A549 (cell line): ENCODE measurements around the gene NCOA1. TPM values are rescaled to one million over a fixed set of nuclear protein-coding genes. Genes with fewer than 3 reads are reported as not detected.
A peak's percentile ranks its signal among the peaks of the same experiment; 100 is the strongest.

Experiments used
- ATAC-seq, 2 experiments: fragments of 200-7000 bp in 1 of 2; fragments of >200 bp in 1 of 2; cut with Nextera tagmentation in 1 of 2; cut with Tn5 transposase in 1 of 2; 3 replicates each; pipeline versions ENCODE4 v1.8.0 to v1.9.1; 2018 to 2020; ENCODE audit warnings: mild to moderate bottlenecking in 1 of 2, moderate library complexity in 1 of 2
- CTCF ChIA-PET: fragments of 300-600 bp; sonication (Branson Sonifier 250); formaldehyde crosslinking; extraction: SDS; loops from one replicate; lab custom pipeline; 2021; ENCODE audit warnings: antibody characterized with exemption, inconsistent platforms; lab: Yijun Ruan, JAX
- POLR2A ChIA-PET: fragments of 350-600 bp; formaldehyde crosslinking; extraction: SDS; loops from one replicate; lab custom pipeline; 2021; ENCODE audit warnings: antibody characterized with exemption, inconsistent platforms; lab: Yijun Ruan, JAX
- DNase-seq, 2 experiments: peaks; one replicate each; pipeline versions ENCODE4 v3.0.0 to v3.0.0-alpha.2; 2011 to 2016; ENCODE audit warnings: low read depth in 1 of 2, low spot score in 1 of 2
- FAIRE-seq: peaks from 2 replicates; lab custom pipeline; 2011; peaks lifted over from hg19 to GRCh38; lab: Jason Lieb, UNC
- H3K27ac ChIP-seq, 2 experiments: fragments of >200 bp; sonication (Bioruptor Twin); formaldehyde crosslinking; 3 replicates each; pipeline ENCODE4 v1.5.1; 2016 to 2017
- H3K4me1 ChIP-seq: fragments of >200 bp; sonication (Bioruptor Twin); formaldehyde crosslinking; 3 replicates; pipeline ENCODE4 v1.6.1; 2016
- H3K4me2 ChIP-seq: fragments of >200 bp; sonication (Bioruptor Twin); formaldehyde crosslinking; 3 replicates; pipeline ENCODE4 v1.6.1; 2016
- H3K4me3 ChIP-seq: fragments of >200 bp; sonication (Bioruptor Twin); formaldehyde crosslinking; 3 replicates; pipeline ENCODE4 v1.5.1; 2016
- H3K9me3 ChIP-seq: fragments of >200 bp; sonication (Bioruptor Twin); formaldehyde crosslinking; 3 replicates; pipeline ENCODE4 v1.6.1; 2016
- EHF ChIP-seq: fragments of 250-450 bp; sonication (Bioruptor Pico); IDR thresholded peaks from 2 replicates; pipeline ENCODE4 v1.5.0; 2020; ENCODE audit warnings: mild to moderate bottlenecking
- ELK1 ChIP-seq: fragments of 150-350 bp; IDR thresholded peaks from 2 replicates; pipeline ENCODE4 v1.6.1; 2014; ENCODE audit warnings: low read depth, mild to moderate bottlenecking, low read length
- EP300 ChIP-seq, 2 experiments: fragments of >200 bp; sonication (Bioruptor Twin); formaldehyde crosslinking; IDR thresholded peaks; 2 replicates in 1 of 2; 3 replicates in 1 of 2; pipeline ENCODE4 v1.6.1; 2016 to 2017
- HDAC2 ChIP-seq: fragments of 200-600 bp; sonication (generic); IDR thresholded peaks from 2 replicates; pipeline ENCODE4 v1.6.1; 2016
- JUN ChIP-seq, 2 experiments: fragments of >200 bp; sonication (Bioruptor Twin); formaldehyde crosslinking; IDR thresholded peaks; 2 replicates in 1 of 2; 3 replicates in 1 of 2; pipeline ENCODE4 v1.6.1; 2016 to 2017
- KDM5A ChIP-seq: fragments of 200-600 bp; sonication (generic); IDR thresholded peaks from 2 replicates; pipeline ENCODE4 v1.6.1; 2016; ENCODE audit warnings: antibody characterized with exemption, mild to moderate bottlenecking
- NFE2L2 ChIP-seq: fragments of 150-350 bp; conservative IDR thresholded peaks from 2 replicates; pipeline ENCODE4 v1.6.1; 2014; ENCODE audit warnings: low read length
- PBX3 ChIP-seq: IDR thresholded peaks from 2 replicates; pipeline ENCODE4 v1.6.1; 2012
- POLR2AphosphoS2 ChIP-seq: conservative IDR thresholded peaks from 2 replicates; pipeline ENCODE4 v1.6.1; 2012; ENCODE audit warnings: low read length, improper control_type of control experiment, inconsistent platforms
- RAD21 ChIP-seq, 2 experiments: fragments of >200 bp in 1 of 2; sonication (Bioruptor Twin) in 1 of 2; formaldehyde crosslinking in 1 of 2; IDR thresholded peaks in 1 of 2; conservative IDR thresholded peaks in 1 of 2; 2 replicates in 1 of 2; 3 replicates in 1 of 2; pipeline ENCODE4 v1.6.1; 2012 to 2018; ENCODE audit warnings: inconsistent platforms in 1 of 2
- RFX5 ChIP-seq: fragments of 450-650 bp; IDR thresholded peaks from 2 replicates; pipeline ENCODE4 v1.7.1; 2014; ENCODE audit warnings: antibody characterized with exemption, mild to moderate bottlenecking, moderate library complexity
- RNF2 ChIP-seq: fragments of 200-600 bp; sonication (generic); IDR thresholded peaks from 2 replicates; pipeline ENCODE4 v1.6.1; 2016; ENCODE audit warnings: low read depth, mild to moderate bottlenecking, antibody characterized with exemption, moderate library complexity, borderline replicate concordance
- TP53 ChIP-seq: fragments of 250-450 bp; sonication (Bioruptor Pico); IDR thresholded peaks from 2 replicates; pipeline ENCODE4 v1.5.0; 2021; ENCODE audit warnings: mild to moderate bottlenecking, moderate library complexity
- USF2 ChIP-seq: fragments of 450-650 bp; IDR thresholded peaks from 2 replicates; pipeline ENCODE4 v1.6.1; 2014; ENCODE audit warnings: antibody characterized with exemption
- ZC3H11A ChIP-seq: fragments of 450-650 bp; IDR thresholded peaks from 2 replicates; pipeline ENCODE4 v1.6.1; 2014; ENCODE audit warnings: antibody characterized with exemption, mild to moderate bottlenecking
- WGBS: methylation state at CpG from one replicate; pipeline ENCODE4 v1.1.6; 2017; ENCODE audit errors: missing lambda C conversion rate; 5-methylcytosine and 5-hydroxymethylcytosine counted together
- polyA plus RNA-seq, 4 experiments: library from polyadenylated mRNA; depleted of rRNA in 3 of 4; stranded (reverse); fragments of >200 nt; fragmentation: RNase III in 1 of 4; extraction: RNeasy Plus Mini Kit Qiagen cat#74134 plus additional on column Dnase treatment in 1 of 4; gene quantifications; 2 replicates in 3 of 4; 3 replicates in 1 of 4; pipeline ENCODE4 v1.2.3, GENCODE V29; 2011 to 2017

The NCOA1 gene
- polyA plus RNA-seq, 2 of the 4 experiments (the other 2 are of a cell fraction), result 7.6 to 29.9 TPM

- no peak for ATAC-seq
- no peak for FAIRE-seq
- TF ChIP-seq TP53 (CRISPR knock-in tag) (no peak), EP300 (IDR thresholded peaks at IDR 0.05) (no peak), ELK1 (no peak)
- TF ChIP-seq, all 56 proteins: peak for 0
- no peak overlapping the region for H3K4me3 ChIP-seq
- DNase-seq, result no peak
- 46% methylated on average over 2 of the region's 2 CpGs for WGBS
- H3K9me3 ChIP-seq, result no peaks in the 10 kb centered on the region
- no peaks in the 10 kb centered on the region for H3K4me1 ChIP-seq
- no peak overlapping the region for H3K27ac ChIP-seq
- no peak overlapping the region for H3K4me2 ChIP-seq
- ChIA-PET POLR2A (no interaction called here), CTCF (interaction anchor here (0.6 to 2.2 kb wide), 5 partner anchors 11 to 54 kb away, joined by 3 to 6 read pairs (median 3); no protein-coding TSS in a partner anchor)
Measured at GRCh38 chr2:24469148-24469650, 21.9 kb upstream of the NCOA1 start.

GRCh38 chr2:24471662-24472061, 19.4 kb upstream of the NCOA1 start:
- H3K4me1 ChIP-seq, result no peaks in the 10 kb centered on the region
- peak in 1 of 2 experiments; percentile 56 for DNase-seq
- ChIA-PET CTCF (interaction anchor here (0.6 to 1.9 kb wide), 3 partner anchors 15 to 321 kb away, joined by 3 to 4 read pairs (median 4); no protein-coding TSS in a partner anchor), POLR2A (no interaction called here)
- FAIRE-seq, result no peak
- H3K9me3 ChIP-seq, result no peaks in the 10 kb centered on the region
- H3K4me2 ChIP-seq, result no peak overlapping the region
- no peak for TF ChIP-seq NFE2L2
- TF ChIP-seq USF2, result 0 out of 2 replicates have a peak, but pooled peaks have one; percentile 4
- ATAC-seq, result peak; percentile 81 to 85; a peak in 5 of 6 replicates
- no peak overlapping the region for H3K27ac ChIP-seq
- WGBS, result 36% methylated on average over 5 of the region's 5 CpGs
- no peak overlapping the region for H3K4me3 ChIP-seq

GRCh38 chr2:24472416-24472815, 18.6 kb upstream of the NCOA1 start:
- H3K4me1 ChIP-seq, result no peaks in the 10 kb centered on the region
- H3K27ac ChIP-seq, result no peak overlapping the region
- no peak for ATAC-seq
- 33% methylated on average over 1 of the region's 1 CpG for WGBS
- no peak for FAIRE-seq
- ChIA-PET CTCF (interaction anchor here (1.9 kb wide), 1 partner anchor 63 kb away, joined by 4 read pairs; no protein-coding TSS in a partner anchor), POLR2A (no interaction called here)
- no peak overlapping the region for H3K4me2 ChIP-seq
- DNase-seq, result no peak
- no peak overlapping the region for H3K4me3 ChIP-seq
- TF ChIP-seq POLR2AphosphoS2 (no peak), ZC3H11A (no peak), RNF2 (no peak), KDM5A (no peak), JUN (IDR thresholded peaks at IDR 0.05) (no peak), HDAC2 (no peak), PBX3 (no peak)
- no peaks in the 10 kb centered on the region for H3K9me3 ChIP-seq

- DNase-seq (no peak), ATAC-seq (no peak), FAIRE-seq (no peak)
- ChIA-PET CTCF (no interaction called here), POLR2A (no interaction called here)
- Histone ChIP-seq H3K4me3 (no peak overlapping the region), H3K27ac (no peak overlapping the region), H3K4me2 (no peak overlapping the region), H3K4me1 (no peaks in the 10 kb centered on the region), H3K9me3 (no peaks in the 10 kb centered on the region)
- TF ChIP-seq ELK1, result no peak
- TF ChIP-seq RAD21 (conservative IDR thresholded peaks at IDR 0.05 in 1 of 2, IDR thresholded peaks at IDR 0.05 in 1 of 2), result no peak
- no peak for TF ChIP-seq JUN (IDR thresholded peaks at IDR 0.05)
- TF ChIP-seq RFX5, result no peak
- TF ChIP-seq EHF, result no peak
Measured at GRCh38 chr2:24473626-24474025, 17.4 kb upstream of the NCOA1 start.
